IMR-90 (cell line): Measurements from ENCODE around the gene AKT3. TPM values are rescaled to one million over a fixed set of nuclear protein-coding genes. Genes with fewer than 3 reads are reported as not detected.

Experiments
- ATAC-seq: fragments of 200-7000 bp; cut with Tn5 transposase; 2 replicates; pipeline ENCODE4 v1.9.1; 2020; ENCODE audit warnings: low read depth, mild to moderate bottlenecking, moderate library complexity
- BruUV-seq: library from RNA; stranded (reverse); fragments of 400-500 nt; replicated peaks from 2 replicates; lab custom pipeline; 2021; lab: Mats Ljungman, UMichigan
- CTCF ChIA-PET: fragments of 300-600 bp; formaldehyde crosslinking; extraction: SDS; loops from one replicate; lab custom pipeline; 2021; ENCODE audit warnings: antibody characterized with exemption; lab: Yijun Ruan, JAX
- POLR2A ChIA-PET: fragments of 300-600 bp; sonication (Branson Sonifier 250); formaldehyde crosslinking; loops from one replicate; lab custom pipeline; 2022; ENCODE audit warnings: antibody characterized with exemption; ENCODE audit not compliant: unreplicated experiment; lab: Charles Lee
- DNase-seq: peaks from one replicate; pipeline ENCODE4 v3.0.0; 2013
- H2AFZ ChIP-seq: replicated peaks from 2 replicates; pipeline ENCODE3; 2013; ENCODE audit warnings: low read length, mild to moderate bottlenecking; ENCODE audit not compliant: poor library complexity
- H2AK5ac ChIP-seq: 2 replicates; pipeline ENCODE4 v1.6.1; 2013; ENCODE audit warnings: low read depth, low read length, inconsistent platforms
- H2AK9ac ChIP-seq: replicated peaks from 2 replicates; pipeline ENCODE3; 2013; ENCODE audit warnings: mild to moderate bottlenecking, low read depth, low read length, moderate library complexity; ENCODE audit not compliant: poor library complexity
- H2BK120ac ChIP-seq: 2 replicates; pipeline ENCODE4 v1.6.1; 2013; ENCODE audit warnings: low read depth, low read length, inconsistent platforms
- H2BK15ac ChIP-seq: 3 replicates; pipeline ENCODE4 v1.6.1; 2013; ENCODE audit warnings: low read depth, low read length, inconsistent platforms
- H2BK20ac ChIP-seq: 2 replicates; pipeline ENCODE4 v1.6.1; 2013; ENCODE audit warnings: low read depth, mild to moderate bottlenecking, inconsistent platforms, low read length, moderate library complexity
- H2BK5ac ChIP-seq: 2 replicates; pipeline ENCODE4 v1.6.1; 2013; ENCODE audit warnings: mild to moderate bottlenecking, low read depth, low read length, inconsistent platforms; ENCODE audit not compliant: poor library complexity, severe bottlenecking
- H3K14ac ChIP-seq: replicated peaks from 2 replicates; pipeline ENCODE4 v1.6.1; 2013; ENCODE audit warnings: low read depth, low read length, inconsistent platforms
- H3K18ac ChIP-seq: 2 replicates; pipeline ENCODE4 v1.6.1; 2013; ENCODE audit warnings: low read depth, low read length, control low read depth
- H3K23ac ChIP-seq: 2 replicates; pipeline ENCODE4 v1.6.1; 2013; ENCODE audit warnings: low read depth, low read length, inconsistent platforms
- H3K27ac ChIP-seq: 2 replicates; pipeline ENCODE4 v1.5.1; 2013; ENCODE audit warnings: mild to moderate bottlenecking, control low read depth, low read length; ENCODE audit not compliant: insufficient read depth
- H3K27me3 ChIP-seq: 2 replicates; pipeline ENCODE4 v1.6.1; 2013; ENCODE audit warnings: low read length; ENCODE audit not compliant: control insufficient read depth, insufficient read depth
- H3K36me3 ChIP-seq: 2 replicates; pipeline ENCODE4 v1.6.1; 2013; ENCODE audit warnings: low read length, mixed read lengths; ENCODE audit not compliant: control insufficient read depth, insufficient read depth
- H3K4ac ChIP-seq: 2 replicates; pipeline ENCODE4 v1.6.1; 2013; ENCODE audit warnings: low read depth, low read length, inconsistent platforms
- H3K4me1 ChIP-seq: 2 replicates; pipeline ENCODE4 v1.6.1; 2013; ENCODE audit warnings: low read length, mixed read lengths; ENCODE audit not compliant: control insufficient read depth, insufficient read depth
- H3K4me2 ChIP-seq: 2 replicates; pipeline ENCODE4 v1.6.1; 2013; ENCODE audit warnings: low read depth, mild to moderate bottlenecking, control low read depth, low read length, moderate library complexity
- H3K4me3 ChIP-seq: 2 replicates; pipeline ENCODE4 v1.5.1; 2013; ENCODE audit warnings: low read depth, mild to moderate bottlenecking, control low read depth, low read length, moderate library complexity; ENCODE audit not compliant: insufficient read depth
- H3K56ac ChIP-seq: 2 replicates; pipeline ENCODE4 v1.6.1; 2013; ENCODE audit warnings: low read length, inconsistent platforms; ENCODE audit not compliant: insufficient read depth; ENCODE audit errors: extremely low read depth
- H3K79me1 ChIP-seq, 2 experiments: 2 replicates each; pipeline ENCODE4 v1.6.1; 2013; ENCODE audit warnings: low read length in 2 of 2, inconsistent platforms in 1 of 2, low read depth in 1 of 2
- H3K9ac ChIP-seq: 2 replicates; pipeline ENCODE4 v1.6.1; 2013; ENCODE audit warnings: low read depth, low read length, control low read depth
- H3K9me1 ChIP-seq: 2 replicates; pipeline ENCODE4 v1.6.1; 2013; ENCODE audit warnings: low read length, inconsistent platforms; ENCODE audit not compliant: insufficient read depth
- H3K9me3 ChIP-seq: 2 replicates; pipeline ENCODE4 v1.6.1; 2013; ENCODE audit warnings: low read length; ENCODE audit not compliant: control insufficient read depth, insufficient read depth
- H4K20me1 ChIP-seq: 2 replicates; pipeline ENCODE4 v1.6.1; 2013; ENCODE audit warnings: low read length, inconsistent platforms; ENCODE audit not compliant: insufficient read depth
- H4K5ac ChIP-seq: 2 replicates; pipeline ENCODE4 v1.6.1; 2013; ENCODE audit warnings: mild to moderate bottlenecking, low read depth, low read length, control low read depth
- H4K8ac ChIP-seq, 2 experiments: 2 replicates each; pipeline ENCODE4 v1.6.1; 2013; ENCODE audit warnings: low read depth in 2 of 2, low read length in 2 of 2, control low read depth in 1 of 2, inconsistent platforms in 1 of 2
- H4K91ac ChIP-seq: 2 replicates; pipeline ENCODE4 v1.6.1; 2013; ENCODE audit warnings: low read depth, low read length, inconsistent platforms; ENCODE audit not compliant: insufficient read depth
- CEBPB ChIP-seq: IDR thresholded peaks from 2 replicates; pipeline ENCODE4 v1.6.1; 2012; ENCODE audit warnings: low read depth, low read length, improper control_type of control experiment
- CHD1 ChIP-seq: IDR thresholded peaks from 2 replicates; pipeline ENCODE4 v1.6.1; 2012; ENCODE audit warnings: low read depth, low read length, improper control_type of control experiment
- FOS ChIP-seq: fragments of 150-350 bp; IDR thresholded peaks from 2 replicates; pipeline ENCODE4 v1.6.1; 2016; ENCODE audit warnings: low read depth, low read length
- MAZ ChIP-seq: IDR thresholded peaks from 2 replicates; pipeline ENCODE4 v1.6.1; 2012; ENCODE audit warnings: low read depth, mild to moderate bottlenecking, low read length, improper control_type of control experiment, moderate library complexity, borderline replicate concordance
- MXI1 ChIP-seq: IDR thresholded peaks from 2 replicates; pipeline ENCODE4 v1.6.1; 2012; ENCODE audit warnings: low read depth, mild to moderate bottlenecking, low read length, moderate library complexity, borderline replicate concordance
- RAD21 ChIP-seq: IDR thresholded peaks from 2 replicates; pipeline ENCODE4 v1.6.1; 2012; ENCODE audit warnings: low read length, improper control_type of control experiment
- WGBS, 2 experiments: methylation state at CpG; one replicate each; pipeline versions ENCODE4 v1.1.5 to v1.1.7; 2013; ENCODE audit warnings: missing lambda C conversion rate in 2 of 2; ENCODE audit not compliant: insufficient read length in 1 of 2; ENCODE audit errors: extremely low coverage in 2 of 2; 5-methylcytosine and 5-hydroxymethylcytosine counted together
- dilution Hi-C: fragments of 300-500 bp; cut with HindIII; formaldehyde crosslinking; loops from one replicate; pipeline ENCODE4 v1.14.3; 2018; ENCODE audit warnings: low sequenced_read_pairs; ENCODE audit not compliant: unreplicated experiment
- in situ Hi-C: fragments of 300-500 bp; cut with MboI; formaldehyde crosslinking; loops from 3 replicates; pipeline ENCODE4 v1.14.3; 2019; ENCODE audit warnings: low sequenced_read_pairs, inconsistent platforms, mixed read lengths
- intact Hi-C: fragments of 100-400 bp; cut with micrococcal nuclease; formaldehyde crosslinking; loops from 2 replicates; pipeline ENCODE4 v1.10.0; 2022
- polyA plus RNA-seq, 3 experiments: library from polyadenylated mRNA; depleted of rRNA; stranded (reverse); fragments of >200 nt; gene quantifications; 2 replicates each; pipeline ENCODE4 v1.2.3, GENCODE V29; 2012; ENCODE audit warnings: low replicate concordance in 1 of 3
- total RNA-seq: library from RNA; depleted of rRNA; stranded (reverse); fragments of >200 nt; gene quantifications from 2 replicates; pipeline ENCODE4 v1.2.3, GENCODE V29; 2012

AKT3 gene
- total and polyA plus RNA-seq, 2 of the 4 experiments (the other 2 are of a cell fraction): 15.2 to 19.4 TPM

DNA sequence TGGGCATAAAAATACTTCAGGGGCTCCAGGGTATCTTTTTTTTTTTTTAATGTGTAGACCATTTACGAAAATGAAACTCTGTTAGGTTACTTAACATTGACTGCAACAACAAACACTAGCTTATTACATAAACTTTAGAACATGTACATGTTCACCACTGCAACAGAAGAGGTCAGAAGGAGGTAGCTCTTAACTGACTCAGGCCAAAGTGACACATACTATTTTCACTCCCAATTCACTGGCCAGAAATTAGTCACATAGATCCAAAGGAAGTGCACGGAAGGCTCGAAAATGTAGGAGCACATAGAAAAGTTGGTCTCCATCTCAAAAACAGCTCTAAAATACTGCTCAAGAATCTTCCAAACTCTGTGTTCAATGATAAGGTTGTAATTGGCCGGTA lies 107.2 kb downstream of the AKT3 start:
- DNase-seq (peak; percentile 96), ATAC-seq (peak; percentile 89)
- no peak overlapping the region for H2BK120ac ChIP-seq
- no peak overlapping the region; the same call in 1 of the 2 replicates for H3K56ac ChIP-seq
- peaks cover 14 to 55% of the 10 kb centered on the region in 2 experiments for H3K79me1 ChIP-seq
- peak overlapping the region; percentile 29; the same call in 1 of the 2 replicates for H3K4me2 ChIP-seq
- H3K27me3 ChIP-seq: no peaks in the 10 kb centered on the region
- peaks cover 3% of the 10 kb centered on the region; the same call in 1 of the 2 replicates for H3K9me1 ChIP-seq
- H2AFZ ChIP-seq: no peak overlapping the region
- H3K36me3 ChIP-seq: no peaks in the 10 kb centered on the region
- peaks cover 17% of the 10 kb centered on the region for H3K4me1 ChIP-seq
- WGBS, 2 experiments: no CpG with 5 or more reads among the region's 4 CpGs
- H3K18ac ChIP-seq: no peak overlapping the region
- no peak overlapping the region for H2BK20ac ChIP-seq
- no peak overlapping the region for H2BK15ac ChIP-seq
- intact Hi-C loops (loop anchor here (2.0 kb wide), 1 partner anchor 28 kb away; no protein-coding TSS in a partner anchor), in situ Hi-C loops (loop anchor here (25.0 kb wide), 1 partner anchor 519 kb away; no protein-coding TSS in a partner anchor), dilution Hi-C loops (no loop called here)
- no peak overlapping the region for H3K23ac ChIP-seq
- H3K14ac ChIP-seq: no peak overlapping the region
- H2AK5ac ChIP-seq: no peak overlapping the region
- BruUV-seq: no TSS peak
- H4K20me1 ChIP-seq: no peaks in the 10 kb centered on the region
- H3K4ac ChIP-seq: no peak overlapping the region
- H3K27ac ChIP-seq: no peak overlapping the region
- H2BK5ac ChIP-seq: peak overlapping the region; percentile 77
- POLR2A ChIA-PET: no interaction called here
- no peak overlapping the region for H3K9ac ChIP-seq
- no peak overlapping the region for H4K5ac ChIP-seq
- H3K4me3 ChIP-seq: no peak overlapping the region
- no peak overlapping the region for H2AK9ac ChIP-seq
- CTCF ChIA-PET: interaction anchor here (0.6 to 0.7 kb wide), 2 partner anchors 139 to 260 kb away, joined by 3 read pairs; no protein-coding TSS in a partner anchor
- no peak for TF ChIP-seq MXI1
- peak; percentile 17; the same call in 1 of the 2 replicates for TF ChIP-seq RAD21
- TF ChIP-seq CHD1: no peak
- peak; percentile 59; the same call in 1 of the 2 replicates for TF ChIP-seq FOS
- TF ChIP-seq CEBPB: peak; percentile 74
- TF ChIP-seq MAZ: no peak
- no peaks in the 10 kb centered on the region for H3K9me3 ChIP-seq
- H4K91ac ChIP-seq: no peak overlapping the region
- no peak overlapping the region; a peak in 1 of 4 replicates for H4K8ac ChIP-seq
